HepG2 (cell line): ENCODE data around the gene C20orf202. TPM values are rescaled to one million over a fixed set of nuclear protein-coding genes. Genes with fewer than 3 reads are reported as not detected.

Experiments used
- ATAC-seq: fragments of 200-7000 bp; cut with Tn5 transposase; 3 replicates; pipeline ENCODE4 v1.9.1; 2020; ENCODE audit warnings: mild to moderate bottlenecking, moderate library complexity
- BruUV-seq: library from RNA; stranded (reverse); fragments of 400-500 nt; replicated peaks from 2 replicates; lab custom pipeline; 2021; lab: Mats Ljungman, UMichigan
- CTCF ChIA-PET: fragments of 300-600 bp; formaldehyde crosslinking; extraction: SDS; loops from one replicate; lab custom pipeline; 2021; ENCODE audit warnings: low total read pairs, inconsistent platforms, low intra/inter-chr PET ratio; lab: Yijun Ruan, JAX
- POLR2A ChIA-PET: fragments of 350-600 bp; sonication (Branson Sonifier 250); formaldehyde crosslinking; loops from one replicate; lab custom pipeline; 2020; ENCODE audit warnings: antibody characterized with exemption, inconsistent platforms; lab: Yijun Ruan, JAX
- DNase-seq: peaks from one replicate; pipeline ENCODE4 v3.0.0-alpha.2; 2015; ENCODE audit warnings: low spot score
- FAIRE-seq: peaks from 3 replicates; lab custom pipeline; 2011; peaks lifted over from hg19 to GRCh38; lab: Jason Lieb, UNC
- H2AFZ ChIP-seq: one replicate; pipeline ENCODE4 v1.6.1; 2011; ENCODE audit warnings: low read length, inconsistent platforms
- H3K27ac ChIP-seq: fragments of 300-600 bp; 3 replicates; pipeline ENCODE4 v1.8.0; 2011; ENCODE audit warnings: mixed run types, mild to moderate bottlenecking, mixed read lengths, low read length, inconsistent platforms; ENCODE audit not compliant: insufficient read depth; ENCODE audit errors: extremely low read length
- H3K27me3 ChIP-seq, 2 experiments: fragments of 200-600 bp in 1 of 2; 2 replicates in 1 of 2; 3 replicates in 1 of 2; pipeline versions ENCODE4 v1.6.0 to v1.8.0; 2011; ENCODE audit warnings: low read length in 2 of 2, mild to moderate bottlenecking in 2 of 2, moderate library complexity in 2 of 2, inconsistent platforms in 1 of 2; ENCODE audit not compliant: insufficient read depth in 2 of 2, control insufficient read depth in 1 of 2
- H3K36me3 ChIP-seq, 2 experiments: fragments of 200-600 bp in 1 of 2; replicated peaks in 1 of 2; 2 replicates in 1 of 2; 3 replicates in 1 of 2; pipeline versions ENCODE4 v1.5.1 to v1.8.0; 2011; ENCODE audit warnings: low read length in 2 of 2, inconsistent platforms in 1 of 2; ENCODE audit not compliant: insufficient read depth in 2 of 2, control insufficient read depth in 1 of 2
- H3K4me1 ChIP-seq: 2 replicates; pipeline ENCODE4 v1.5.1; 2012; ENCODE audit warnings: low read length, inconsistent platforms; ENCODE audit not compliant: insufficient read depth
- H3K4me2 ChIP-seq: 2 replicates; pipeline ENCODE4 v1.6.0; 2011; ENCODE audit warnings: low read depth, low read length, inconsistent platforms
- H3K4me3 ChIP-seq, 3 experiments: fragments of 200-600 bp in 1 of 3; sonication (generic), shearing (Covaris generic) in 1 of 3; replicated peaks in 1 of 3; 2 replicates each; pipeline ENCODE4 v1.5.1; 2011 to 2016; ENCODE audit warnings: low read length in 3 of 3, inconsistent platforms in 2 of 3, low read depth in 2 of 3, mild to moderate bottlenecking in 2 of 3, control low read depth in 1 of 3, mixed read lengths in 1 of 3; ENCODE audit not compliant: insufficient read depth in 1 of 3
- H3K79me2 ChIP-seq: one replicate; pipeline ENCODE4 v1.6.1; 2011; ENCODE audit warnings: low read length, inconsistent platforms; ENCODE audit not compliant: insufficient read depth
- H3K9ac ChIP-seq: 2 replicates; pipeline ENCODE4 v1.6.0; 2011; ENCODE audit warnings: mild to moderate bottlenecking, low read depth, low read length, inconsistent platforms; ENCODE audit not compliant: insufficient read depth
- H3K9me3 ChIP-seq: 2 replicates; pipeline ENCODE4 v1.5.1; 2012; ENCODE audit warnings: mild to moderate bottlenecking, low read length
- H4K20me1 ChIP-seq: 2 replicates; pipeline ENCODE4 v1.6.0; 2011; ENCODE audit warnings: inconsistent platforms, mild to moderate bottlenecking, low read length, moderate library complexity; ENCODE audit not compliant: insufficient read depth
- CHD2 ChIP-seq: IDR thresholded peaks from 2 replicates; pipeline ENCODE4 v1.6.1; 2011; ENCODE audit warnings: low read depth, low read length, improper control_type of control experiment
- GTF3A ChIP-seq: sonication (generic); formaldehyde crosslinking; conservative IDR thresholded peaks from 2 replicates; pipeline ENCODE4 v1.4.0; 2020; ENCODE audit warnings: mild to moderate bottlenecking, missing genetic modification reagents
- HNRNPH1 ChIP-seq: fragments of 200-400 bp; formaldehyde crosslinking; optimal IDR thresholded peaks from 2 replicates; pipeline ENCODE3; 2017; ENCODE audit warnings: mild to moderate bottlenecking, low read depth, low read length
- JARID2 ChIP-seq: sonication (generic); formaldehyde crosslinking; IDR thresholded peaks from 2 replicates; pipeline ENCODE4 v1.8.1; 2023; ENCODE audit warnings: missing genetic modification reagents, inconsistent platforms; ENCODE audit not compliant: insufficient replicate concordance
- MAFG ChIP-seq: sonication (generic); formaldehyde crosslinking; IDR thresholded peaks from 2 replicates; pipeline ENCODE4 v1.5.1; 2020; ENCODE audit warnings: mild to moderate bottlenecking, missing genetic modification reagents
- MEIS2 ChIP-seq: sonication (generic); formaldehyde crosslinking; IDR thresholded peaks from 2 replicates; pipeline ENCODE4 v1.9.0; 2021; ENCODE audit warnings: mild to moderate bottlenecking, missing genetic modification reagents
- PAWR ChIP-seq: sonication (generic); formaldehyde crosslinking; IDR thresholded peaks from 2 replicates; pipeline ENCODE4 v1.4.0; 2020; ENCODE audit warnings: missing genetic modification reagents, mild to moderate bottlenecking, borderline replicate concordance
- PAX8 ChIP-seq: sonication (generic); formaldehyde crosslinking; IDR thresholded peaks from 2 replicates; pipeline ENCODE4 v1.8.0; 2022; ENCODE audit warnings: mild to moderate bottlenecking, missing genetic modification reagents, borderline replicate concordance
- PHB2 ChIP-seq: fragments of 450-650 bp; IDR thresholded peaks from 2 replicates; pipeline ENCODE4 v1.6.1; 2018; ENCODE audit not compliant: partially characterized antibody
- RAD51 ChIP-seq: fragments of 450-650 bp; IDR thresholded peaks from 2 replicates; pipeline ENCODE4 v1.6.1; 2016; ENCODE audit warnings: borderline replicate concordance
- RBAK ChIP-seq: sonication (generic); formaldehyde crosslinking; IDR thresholded peaks from 2 replicates; pipeline ENCODE4 v1.5.1; 2020; ENCODE audit warnings: mild to moderate bottlenecking, missing genetic modification reagents
- REXO4 ChIP-seq: sonication (generic); formaldehyde crosslinking; IDR thresholded peaks from 2 replicates; pipeline ENCODE4 v1.8.0; 2022; ENCODE audit warnings: missing genetic modification reagents, mild to moderate bottlenecking, borderline replicate concordance
- RXRA ChIP-seq: sonication (generic); formaldehyde crosslinking; IDR thresholded peaks from 2 replicates; pipeline ENCODE4 v1.5.1; 2020; ENCODE audit warnings: missing genetic modification reagents
- SP1 ChIP-seq, 2 experiments: fragments of 450-650 bp in 1 of 2; sonication (generic) in 1 of 2; formaldehyde crosslinking in 1 of 2; IDR thresholded peaks; 2 replicates each; pipeline versions ENCODE4 v1.4.0 to v1.6.1; 2016 to 2020; ENCODE audit warnings: missing genetic modification reagents in 1 of 2
- ZNF362 ChIP-seq: sonication (generic); formaldehyde crosslinking; IDR thresholded peaks from 2 replicates; pipeline ENCODE4 v1.4.0; 2020; ENCODE audit warnings: missing genetic modification reagents, mild to moderate bottlenecking, borderline replicate concordance
- ZNF501 ChIP-seq: sonication (generic); formaldehyde crosslinking; IDR thresholded peaks from 2 replicates; pipeline ENCODE4 v1.5.1; 2020; ENCODE audit warnings: mild to moderate bottlenecking, moderate library complexity, missing genetic modification reagents
- ZNF510 ChIP-seq: sonication (generic); formaldehyde crosslinking; IDR thresholded peaks from 2 replicates; pipeline ENCODE4 v1.4.0; 2020; ENCODE audit warnings: low read depth, mild to moderate bottlenecking, missing genetic modification reagents
- ZNF567 ChIP-seq: sonication (generic); formaldehyde crosslinking; IDR thresholded peaks from 2 replicates; pipeline ENCODE4 v1.8.1; 2023; ENCODE audit warnings: mild to moderate bottlenecking, missing genetic modification reagents, borderline replicate concordance
- ZNF607 ChIP-seq: sonication (generic); formaldehyde crosslinking; IDR thresholded peaks from 2 replicates; pipeline ENCODE4 v1.5.1; 2020; ENCODE audit warnings: missing genetic modification reagents, mild to moderate bottlenecking, borderline replicate concordance
- ZSCAN31 ChIP-seq: sonication (generic); formaldehyde crosslinking; IDR thresholded peaks from 2 replicates; pipeline ENCODE4 v1.5.0; 2020; ENCODE audit warnings: low read depth, mild to moderate bottlenecking, missing genetic modification reagents
- WGBS: methylation state at CpG from one replicate; pipeline ENCODE4 v1.1.6; 2017; ENCODE audit warnings: low lambda C conversion rate; 5-methylcytosine and 5-hydroxymethylcytosine counted together
- in situ Hi-C: cut with HindIII; loops from 2 replicates; pipeline ENCODE4 v1.10.0; 2017; ENCODE audit warnings: low pct_unique_long_range_greater_than_20kb; ENCODE audit not compliant: extremely low pct_ligation_motif_present
- intact Hi-C: fragments of 100-400 bp; cut with micrococcal nuclease; formaldehyde crosslinking; loops from one replicate; pipeline ENCODE4 v1.10.0; 2022; ENCODE audit not compliant: unreplicated experiment
- polyA plus RNA-seq, 8 experiments: library from polyadenylated mRNA; depleted of rRNA in 3 of 8; stranded (reverse) in 7 of 8; unstranded in 1 of 8; fragments of >200 nt; fragmentation: Illumina TruSeq in 4 of 8; extraction: Trizol in 4 of 8; gene quantifications; 2 replicates each; pipeline versions ENCODE4 v1.2.1 to v1.2.3, GENCODE V29; 2011 to 2016; ENCODE audit warnings: low read depth in 4 of 8, missing spikeins in 1 of 8, mixed read lengths in 1 of 8; ENCODE audit not compliant: insufficient read depth in 1 of 8
- total RNA-seq, 5 experiments: library from RNA; depleted of rRNA; stranded (reverse); fragments of >200 nt; fragmentation: Illumina TruSeq; extraction: Trizol; gene quantifications; 2 replicates each; pipeline ENCODE4 v1.2.3, GENCODE V29; 2016; ENCODE audit warnings: low read depth in 1 of 5
- TF ChIP-seq, protein P1 (sequence below): IDR thresholded peaks from 2 replicates; pipeline ENCODE4 v1.6.1; 2016
- TF ChIP-seq, protein P2 (sequence below): IDR thresholded peaks from 2 replicates; pipeline ENCODE4 v1.6.1; 2016; ENCODE audit warnings: low read depth

C20orf202 gene
- total and polyA plus RNA-seq, 2 of the 13 experiments (the other 11 are each of a cell fraction or from before 2014, with no cell fraction given): 0.20 to 1.2 TPM

- TF ChIP-seq HNRNPH1: no peak
- no peak for TF ChIP-seq GTF3A (CRISPR knock-in tag)
- TF ChIP-seq ZNF607 (CRISPR knock-in tag): no peak
- no peak for TF ChIP-seq ZNF362 (CRISPR knock-in tag)
- TF ChIP-seq, all 625 proteins: peak for 0
These were observed 8.0 kb upstream of the C20orf202 start (continued) for GRCh38 chr20:1195226-1195625.

DNA sequence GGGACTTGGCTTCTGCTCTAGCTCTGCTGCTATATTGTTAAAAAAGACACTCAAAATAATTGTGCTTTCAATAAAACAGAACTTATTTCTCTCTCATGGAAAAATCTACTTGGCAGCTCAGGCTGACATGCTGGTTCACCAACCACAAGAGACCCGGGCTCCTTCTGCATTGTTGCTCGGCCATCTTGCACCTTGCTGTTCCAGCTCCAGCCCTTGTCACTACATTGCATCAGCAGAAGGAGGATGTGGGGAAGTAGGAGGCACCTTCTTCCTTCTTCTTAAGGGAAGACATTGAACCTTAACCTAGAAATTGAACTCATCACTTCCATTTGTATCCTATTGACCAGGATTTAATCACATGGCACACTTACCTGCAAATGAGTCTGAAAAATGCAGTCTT is 6.6 kb upstream of the C20orf202 start:
- Histone ChIP-seq H3K27me3 (peaks cover 0 to 2% of the 10 kb centered on the region in 2 experiments; a peak in 2 of 5 replicates), H2AFZ (no peak overlapping the region), H3K36me3 (no peaks in the 10 kb centered on the region), H4K20me1 (no peaks in the 10 kb centered on the region), H3K27ac (no peak overlapping the region), H3K9me3 (no peaks in the 10 kb centered on the region), H3K9ac (no peak overlapping the region), H3K4me3 (no peak overlapping the region), H3K79me2 (no peaks in the 10 kb centered on the region), H3K4me1 (no peaks in the 10 kb centered on the region), H3K4me2 (no peak overlapping the region)
- CTCF ChIA-PET: no interaction called here
- no peak for DNase-seq
- TF ChIP-seq RBAK (no peak), JARID2 (CRISPR knock-in tag) (no peak), ZNF567 (CRISPR knock-in tag) (no peak), MEIS2 (CRISPR knock-in tag) (no peak), PAWR (CRISPR knock-in tag) (no peak), REXO4 (CRISPR knock-in tag) (no peak), ZNF607 (CRISPR knock-in tag) (no peak), ZNF501 (CRISPR knock-in tag) (no peak), SP1 (IDR thresholded peaks at IDR 0.05) (no peak), SP1 (CRISPR knock-in tag; IDR thresholded peaks at IDR 0.05) (no peak), CHD2 (no peak), RXRA (no peak), PHB2 (no peak), PAX8 (CRISPR knock-in tag) (no peak), ZNF510 (no peak), RAD51 (no peak), MAFG (no peak), ZSCAN31 (CRISPR knock-in tag) (no peak)
- TF ChIP-seq, protein P1, sequence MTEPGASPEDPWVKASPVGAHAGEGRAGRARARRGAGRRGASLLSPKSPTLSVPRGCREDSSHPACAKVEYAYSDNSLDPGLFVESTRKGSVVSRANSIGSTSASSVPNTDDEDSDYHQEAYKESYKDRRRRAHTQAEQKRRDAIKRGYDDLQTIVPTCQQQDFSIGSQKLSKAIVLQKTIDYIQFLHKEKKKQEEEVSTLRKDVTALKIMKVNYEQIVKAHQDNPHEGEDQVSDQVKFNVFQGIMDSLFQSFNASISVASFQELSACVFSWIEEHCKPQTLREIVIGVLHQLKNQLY: no peak
- TF ChIP-seq, protein P2, sequence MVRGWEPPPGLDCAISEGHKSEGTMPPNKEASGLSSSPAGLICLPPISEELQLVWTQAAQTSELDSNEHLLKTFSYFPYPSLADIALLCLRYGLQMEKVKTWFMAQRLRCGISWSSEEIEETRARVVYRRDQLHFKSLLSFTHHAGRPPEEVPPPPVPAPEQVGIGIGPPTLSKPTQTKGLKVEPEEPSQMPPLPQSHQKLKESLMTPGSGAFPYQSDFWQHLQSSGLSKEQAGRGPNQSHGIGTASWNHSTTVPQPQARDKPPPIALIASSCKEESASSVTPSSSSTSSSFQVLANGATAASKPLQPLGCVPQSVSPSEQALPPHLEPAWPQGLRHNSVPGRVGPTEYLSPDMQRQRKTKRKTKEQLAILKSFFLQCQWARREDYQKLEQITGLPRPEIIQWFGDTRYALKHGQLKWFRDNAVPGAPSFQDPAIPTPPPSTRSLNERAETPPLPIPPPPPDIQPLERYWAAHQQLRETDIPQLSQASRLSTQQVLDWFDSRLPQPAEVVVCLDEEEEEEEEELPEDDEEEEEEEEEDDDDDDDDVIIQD (CRISPR knock-in tag): no peak
- intact Hi-C loops (no loop called here), in situ Hi-C loops (no loop called here)
- 3% methylated on average over 2 of the region's 2 CpGs for WGBS
- POLR2A ChIA-PET: no interaction called here
- BruUV-seq: no TSS peak
- no peak for FAIRE-seq
- no peak for ATAC-seq
